ENCODE data around the gene ZNF608. TPM values are rescaled to one million over a fixed set of nuclear protein-coding genes. Genes with fewer than 3 reads are reported as not detected.

The ZNF608 gene
- total and polyA plus RNA-seq, 2 experiments from 2014 or later: 20.5 to 42.4 TPM

- TF ChIP-seq, protein P1, sequence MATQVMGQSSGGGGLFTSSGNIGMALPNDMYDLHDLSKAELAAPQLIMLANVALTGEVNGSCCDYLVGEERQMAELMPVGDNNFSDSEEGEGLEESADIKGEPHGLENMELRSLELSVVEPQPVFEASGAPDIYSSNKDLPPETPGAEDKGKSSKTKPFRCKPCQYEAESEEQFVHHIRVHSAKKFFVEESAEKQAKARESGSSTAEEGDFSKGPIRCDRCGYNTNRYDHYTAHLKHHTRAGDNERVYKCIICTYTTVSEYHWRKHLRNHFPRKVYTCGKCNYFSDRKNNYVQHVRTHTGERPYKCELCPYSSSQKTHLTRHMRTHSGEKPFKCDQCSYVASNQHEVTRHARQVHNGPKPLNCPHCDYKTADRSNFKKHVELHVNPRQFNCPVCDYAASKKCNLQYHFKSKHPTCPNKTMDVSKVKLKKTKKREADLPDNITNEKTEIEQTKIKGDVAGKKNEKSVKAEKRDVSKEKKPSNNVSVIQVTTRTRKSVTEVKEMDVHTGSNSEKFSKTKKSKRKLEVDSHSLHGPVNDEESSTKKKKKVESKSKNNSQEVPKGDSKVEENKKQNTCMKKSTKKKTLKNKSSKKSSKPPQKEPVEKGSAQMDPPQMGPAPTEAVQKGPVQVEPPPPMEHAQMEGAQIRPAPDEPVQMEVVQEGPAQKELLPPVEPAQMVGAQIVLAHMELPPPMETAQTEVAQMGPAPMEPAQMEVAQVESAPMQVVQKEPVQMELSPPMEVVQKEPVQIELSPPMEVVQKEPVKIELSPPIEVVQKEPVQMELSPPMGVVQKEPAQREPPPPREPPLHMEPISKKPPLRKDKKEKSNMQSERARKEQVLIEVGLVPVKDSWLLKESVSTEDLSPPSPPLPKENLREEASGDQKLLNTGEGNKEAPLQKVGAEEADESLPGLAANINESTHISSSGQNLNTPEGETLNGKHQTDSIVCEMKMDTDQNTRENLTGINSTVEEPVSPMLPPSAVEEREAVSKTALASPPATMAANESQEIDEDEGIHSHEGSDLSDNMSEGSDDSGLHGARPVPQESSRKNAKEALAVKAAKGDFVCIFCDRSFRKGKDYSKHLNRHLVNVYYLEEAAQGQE (IDR thresholded peaks at IDR 0.05; ENCODE audit: unreplicated experiment): no peak
Observed at GRCh38 chr5:124764992-124765611, 18.7 kb upstream of the ZNF608 start (continued).

DNA sequence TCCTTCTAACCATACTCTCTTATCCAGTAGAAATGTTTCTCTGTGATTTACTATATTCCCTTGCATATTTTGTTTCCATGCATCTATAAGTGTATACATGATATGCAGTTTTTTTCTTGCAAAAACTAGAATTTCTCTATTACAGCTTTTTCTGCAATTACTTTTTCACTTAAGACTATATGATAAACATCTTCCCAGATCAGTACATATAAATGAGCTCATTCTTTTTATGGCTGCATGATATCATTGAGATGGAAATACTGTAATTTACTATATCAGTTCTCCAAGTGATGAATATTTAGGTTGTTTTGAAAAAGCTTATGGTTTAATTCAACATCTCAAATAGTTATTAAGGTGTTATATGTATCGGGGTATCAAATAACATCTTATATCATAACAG, 18.1 kb upstream of the ZNF608 start:
- H3K4me3 Mint-ChIP-seq: no peak overlapping the region
- ATAC-seq: no peak
- peaks cover 2% of the 10 kb centered on the region for H3K27me3 Mint-ChIP-seq (ENCODE audit: insufficient read depth, low read depth, poor library complexity)
- no peak for TF ChIP-seq CTCF (conservative IDR thresholded peaks at IDR 0.05; ENCODE audit: low read depth in 2 of 2)
- TF ChIP-seq ZNF114 (CRISPR knock-in tag; IDR thresholded peaks at IDR 0.05): no peak
- TF ChIP-seq ZNF331 (CRISPR knock-in tag; IDR thresholded peaks at IDR 0.05; ENCODE audit: low read depth): no peak
- TF ChIP-seq EZH2phosphoT487 (IDR thresholded peaks at IDR 0.05; ENCODE audit: unreplicated experiment): no peak
- no peak for TF ChIP-seq NANOG (IDR thresholded peaks at IDR 0.05; ENCODE audit: borderline replicate concordance)
- H3K4me3 ChIP-seq: no peak overlapping the region
- H3K9me2 ChIP-seq (ENCODE audit: insufficient read depth): no peaks in the 10 kb centered on the region
- H3K27me3 ChIP-seq (ENCODE audit: insufficient read depth): no peaks in the 10 kb centered on the region
- H3K4me1 Mint-ChIP-seq: peaks cover 12% of the 10 kb centered on the region
- no peak overlapping the region for H2AFZ ChIP-seq
- no peak overlapping the region for H3K27ac ChIP-seq (ENCODE audit: low read depth)
- H3K79me2 ChIP-seq (replicated peaks; ENCODE audit: insufficient read depth): no peaks in the 10 kb centered on the region
- no peaks in the 10 kb centered on the region for H3K36me3 ChIP-seq (ENCODE audit: insufficient read depth)
- H3K4me1 ChIP-seq (ENCODE audit: insufficient read depth): peaks cover 10% of the 10 kb centered on the region; the same call in 1 of the 2 replicates
- no peaks in the 10 kb centered on the region for H4K20me1 ChIP-seq (replicated peaks; ENCODE audit: insufficient read depth)
- H3K27ac Mint-ChIP-seq: no peak overlapping the region
- no peaks in the 10 kb centered on the region for H3K36me3 Mint-ChIP-seq (ENCODE audit: low read depth)
- no peaks in the 10 kb centered on the region; the same call in 2 of the 3 replicates for H3K9me3 Mint-ChIP-seq
- DNase-seq (ENCODE audit: low spot score): no peak
- H3K4me2 ChIP-seq: no peak overlapping the region
- no peaks in the 10 kb centered on the region for H3F3A ChIP-seq (replicated peaks; ENCODE audit: low read depth)

DNA sequence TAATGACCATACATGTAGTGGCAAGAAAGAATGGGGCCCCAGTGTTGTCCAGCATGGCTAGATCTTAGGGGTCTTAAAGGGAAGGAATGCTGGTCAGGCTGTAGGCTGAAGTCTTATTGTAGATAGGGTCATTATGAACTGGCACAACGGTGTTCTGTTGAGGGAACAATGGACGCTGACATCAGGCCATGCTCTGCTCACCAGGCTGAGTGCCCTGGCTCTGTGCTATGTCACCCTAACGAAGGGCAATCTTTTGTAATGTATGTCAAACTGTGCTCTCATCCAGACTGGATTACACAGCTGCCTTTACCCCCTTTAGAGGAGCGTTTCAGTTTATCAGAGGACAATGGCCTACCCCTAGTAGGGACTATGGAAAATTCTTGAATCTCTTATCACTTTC, 14.6 kb upstream of the ZNF608 start:
- H3K4me3 ChIP-seq: no peak overlapping the region
- H3K36me3 Mint-ChIP-seq (ENCODE audit: low read depth): no peaks in the 10 kb centered on the region
- H3K4me3 Mint-ChIP-seq: no peak overlapping the region
- ATAC-seq (no peak), DNase-seq (ENCODE audit: low spot score) (no peak)
- 0 out of 2 replicates have a peak overlapping the region, but pooled peaks have one; percentile 25 for H3K4me2 ChIP-seq
- H3K9me3 Mint-ChIP-seq: no peaks in the 10 kb centered on the region; the same call in 2 of the 3 replicates
- no peaks in the 10 kb centered on the region for H3K79me2 ChIP-seq (replicated peaks; ENCODE audit: insufficient read depth)
- peaks cover 6% of the 10 kb centered on the region; the same call in 2 of the 3 replicates for H3K4me1 Mint-ChIP-seq
- H3F3A ChIP-seq (replicated peaks; ENCODE audit: low read depth): no peaks in the 10 kb centered on the region
- H3K4me1 ChIP-seq (ENCODE audit: insufficient read depth): peaks cover 4% of the 10 kb centered on the region; the same call in 1 of the 2 replicates
- no peaks in the 10 kb centered on the region for H4K20me1 ChIP-seq (replicated peaks; ENCODE audit: insufficient read depth)
- H3K27ac Mint-ChIP-seq: no peak overlapping the region
- no peak overlapping the region for H2AFZ ChIP-seq
- H3K27ac ChIP-seq (ENCODE audit: low read depth): no peak overlapping the region
- H3K27me3 Mint-ChIP-seq (ENCODE audit: insufficient read depth, low read depth, poor library complexity): peaks cover 2% of the 10 kb centered on the region
- H3K36me3 ChIP-seq (ENCODE audit: insufficient read depth): no peaks in the 10 kb centered on the region
- H3K27me3 ChIP-seq (ENCODE audit: insufficient read depth): no peaks in the 10 kb centered on the region
- H3K9me2 ChIP-seq (ENCODE audit: insufficient read depth): no peaks in the 10 kb centered on the region
- TF ChIP-seq CREB1 (CRISPR knock-in tag; IDR thresholded peaks at IDR 0.05; ENCODE audit: low read depth) (no peak), EZH2phosphoT487 (IDR thresholded peaks at IDR 0.05; ENCODE audit: unreplicated experiment) (no peak), JUNB (IDR thresholded peaks at IDR 0.05; ENCODE audit: unreplicated experiment) (no peak), STAT1 (IDR thresholded peaks at IDR 0.05; ENCODE audit: unreplicated experiment) (no peak), EZH2 (IDR thresholded peaks at IDR 0.05; ENCODE audit: low read depth, unreplicated experiment) (no peak), ZNF331 (CRISPR knock-in tag; IDR thresholded peaks at IDR 0.05; ENCODE audit: low read depth) (no peak), POLR2AphosphoS5 (IDR thresholded peaks at IDR 0.05; ENCODE audit: low read depth) (no peak)
- TF ChIP-seq, protein P1 (IDR thresholded peaks at IDR 0.05; ENCODE audit: unreplicated experiment): no peak

Measured in GM23338 (cell line).